Forelimb muscle (tissue), 1 donor: ENCODE results near the gene PRICKLE1. TPM values are rescaled to one million over a fixed set of nuclear protein-coding genes. Genes with fewer than 3 reads are reported as not detected.
"Not testable (repeated sequence)": the region's sequence is repeated elsewhere in the genome, so short reads cannot be mapped to it uniquely, and the experiment has no call there.

Experiments used
- DNase-seq: peaks from one replicate; pipeline ENCODE4 v3.0.0-alpha.2; 2013; ENCODE audit warnings: low read depth
- polyA plus RNA-seq: library from polyadenylated mRNA; unstranded; fragments of 120-200 nt; gene quantifications from one replicate; pipeline ENCODE4 v1.2.1, GENCODE V29; 2013; ENCODE audit not compliant: insufficient read length

The PRICKLE1 gene
- polyA plus RNA-seq, 1 donor, result 19.0 TPM

DNA sequence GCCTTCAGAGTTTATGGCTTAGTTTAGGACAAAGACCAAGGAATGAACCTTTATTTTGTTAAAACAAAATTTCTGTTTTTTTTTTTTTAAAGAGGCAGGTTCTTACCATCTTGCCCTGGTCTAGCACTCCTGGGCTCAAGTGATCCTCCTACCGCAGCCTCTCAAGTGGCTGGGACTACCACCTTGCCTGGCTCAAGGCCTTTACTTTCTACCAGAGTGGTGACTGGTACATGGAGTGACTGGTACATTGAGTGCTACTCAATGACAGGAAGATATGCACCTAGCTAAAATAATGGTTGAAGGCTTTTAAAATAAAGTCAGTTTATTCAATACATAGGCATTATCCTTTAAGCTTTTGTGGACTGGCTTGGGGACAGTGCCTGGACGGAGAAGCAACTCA is 32.6 kb downstream of the PRICKLE1 start:
- no peak for DNase-seq

GRCh38 chr12:42552822-42553221 is 36.7 kb downstream of the PRICKLE1 start:
- DNase-seq, result no peak

DNA sequence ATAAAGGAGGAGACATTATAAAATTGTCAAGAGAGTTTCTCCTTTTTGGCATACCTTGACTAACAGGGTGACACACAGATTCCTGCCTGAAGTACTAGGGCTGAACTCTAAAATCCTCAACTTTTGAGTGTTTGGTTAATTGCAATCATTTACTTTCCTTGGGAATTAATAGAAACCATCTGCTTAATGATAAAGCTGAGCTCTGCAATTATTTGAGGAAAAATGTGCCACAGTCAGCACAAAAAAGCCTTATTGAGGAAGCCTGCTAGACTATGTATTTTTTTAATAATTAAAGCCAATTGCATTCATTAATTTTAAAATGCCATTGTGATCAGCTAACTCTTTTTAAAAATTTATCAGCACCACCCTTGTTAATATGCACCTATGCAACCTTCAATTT is 38.7 kb downstream of the PRICKLE1 start:
- DNase-seq, result no peak

GRCh38 chr12:42546709-42547108 is 42.8 kb downstream of the PRICKLE1 start:
- no peak for DNase-seq

GRCh38 chr12:42541965-42542364 is 47.6 kb downstream of the PRICKLE1 start:
- no peak for DNase-seq

GRCh38 chr12:42541308-42541707 is 48.2 kb downstream of the PRICKLE1 start:
- DNase-seq, result not testable (repeated sequence)

DNA sequence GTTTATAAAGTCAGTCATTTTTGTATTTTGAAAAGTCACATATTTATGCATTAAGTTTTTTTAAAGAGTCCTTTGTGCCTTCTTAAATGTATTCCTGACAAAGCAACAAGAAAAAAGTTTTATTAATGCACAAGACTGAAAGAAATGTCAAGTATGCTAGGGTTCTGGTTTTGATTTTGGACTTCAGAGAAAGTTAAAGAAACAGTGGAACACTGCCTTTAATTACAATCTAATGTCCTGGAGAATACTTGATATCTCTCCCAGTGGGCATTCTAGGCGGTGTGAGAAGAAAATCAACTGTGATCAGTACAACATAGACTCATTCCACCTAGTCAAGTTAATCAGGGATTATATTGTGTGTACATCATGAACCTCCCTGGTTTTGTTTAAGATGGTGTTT is 49.9 kb downstream of the PRICKLE1 start:
- no peak for DNase-seq

DNA sequence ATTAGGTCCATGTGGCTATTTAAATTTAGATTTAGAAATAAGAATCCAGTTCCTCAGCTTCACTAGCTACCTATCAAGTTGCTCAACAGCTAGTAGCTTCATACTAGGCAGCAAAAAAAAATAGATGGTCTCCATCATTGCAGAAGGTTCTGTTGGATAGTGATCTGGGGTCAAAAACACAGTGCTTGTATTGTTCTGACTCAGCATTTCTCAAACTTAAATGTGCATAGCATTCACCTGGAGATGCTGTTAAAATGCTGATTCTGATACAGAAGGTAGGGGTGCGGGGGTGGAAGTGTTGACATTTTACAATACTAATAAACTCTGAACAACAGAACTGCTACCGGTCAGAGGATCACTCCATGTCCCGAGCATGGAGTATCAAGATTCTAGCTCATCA is 51.3 kb downstream of the PRICKLE1 start:
- DNase-seq, result no peak

GRCh38 chr12:42534184-42534838 is 55.2 kb downstream of the PRICKLE1 start:
- no peak for DNase-seq

DNA sequence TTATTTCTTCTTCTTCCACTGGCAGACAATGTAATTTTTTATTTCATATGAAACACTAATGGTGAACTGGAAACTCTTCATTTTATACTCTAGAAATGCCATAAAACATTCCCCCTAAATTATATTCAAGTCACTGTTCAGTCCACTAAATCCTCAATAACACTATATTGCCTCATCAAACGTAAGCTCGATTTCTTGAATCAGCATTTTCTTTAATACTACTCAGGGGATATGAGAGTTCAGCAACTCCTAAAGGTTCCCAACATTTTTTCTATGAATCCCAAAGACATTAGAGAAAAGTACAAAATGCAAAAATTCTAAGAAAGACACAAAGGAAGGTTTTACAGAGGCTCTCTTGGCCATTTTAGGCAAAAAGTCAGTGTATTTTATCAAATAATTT is 59.3 kb downstream of the PRICKLE1 start:
- DNase-seq, result no peak

- DNase-seq, result no peak
Observed at GRCh38 chr12:42525444-42525843, 64.1 kb downstream of the PRICKLE1 start.

- no peak for DNase-seq
Observed at GRCh38 chr12:42524716-42525115, 64.8 kb downstream of the PRICKLE1 start.

DNA sequence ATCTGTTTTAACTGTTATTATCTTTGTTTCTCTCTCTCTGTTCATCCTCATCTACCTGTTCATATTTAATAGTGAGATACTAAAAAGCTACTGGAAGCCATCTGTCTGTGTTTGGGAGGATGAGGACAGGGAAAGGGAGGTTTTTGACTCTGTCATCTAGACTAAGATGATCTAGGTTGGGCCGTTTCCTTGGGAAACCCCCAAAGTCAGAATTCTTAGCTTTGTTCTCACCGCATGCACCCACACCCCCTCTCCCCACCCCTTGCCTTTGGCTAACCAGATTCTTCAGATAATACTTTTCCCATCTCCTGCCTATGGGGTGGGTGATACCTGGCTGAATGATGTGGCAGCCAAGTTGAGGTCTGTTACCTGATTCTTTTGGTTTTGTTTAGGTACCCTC is 73.0 kb downstream of the PRICKLE1 start:
- no peak for DNase-seq

- no peak for DNase-seq
Observed at GRCh38 chr12:42511656-42512055, 77.9 kb downstream of the PRICKLE1 start.

- no peak for DNase-seq
Observed at GRCh38 chr12:42510823-42511222, 78.7 kb downstream of the PRICKLE1 start.

GRCh38 chr12:42508913-42509460 is 80.6 kb downstream of the PRICKLE1 start:
- peak; percentile 80 for DNase-seq

DNA sequence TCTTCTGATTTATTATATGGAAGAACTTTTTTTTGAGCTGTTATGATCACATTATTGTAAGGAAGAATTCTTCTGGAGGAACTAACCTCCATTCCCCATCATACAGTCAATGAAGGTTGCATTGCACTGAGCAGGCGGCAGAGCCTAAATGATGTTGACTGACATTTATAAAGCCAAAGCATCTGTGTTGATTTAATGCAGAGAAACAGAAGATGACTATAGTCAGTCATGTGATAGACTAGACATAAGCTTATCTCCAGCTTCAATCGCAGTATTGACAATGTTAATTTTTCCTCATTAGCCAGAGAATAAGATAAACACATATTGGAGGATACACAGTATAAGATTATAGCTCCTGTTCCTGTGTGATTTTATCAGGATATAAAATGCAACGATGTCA is 82.0 kb downstream of the PRICKLE1 start:
- DNase-seq, result no peak

- DNase-seq, result no peak
Observed at GRCh38 chr12:42507081-42507480, 82.5 kb downstream of the PRICKLE1 start.

- DNase-seq, result no peak
Observed at GRCh38 chr12:42504049-42504448, 85.5 kb downstream of the PRICKLE1 start.

DNA sequence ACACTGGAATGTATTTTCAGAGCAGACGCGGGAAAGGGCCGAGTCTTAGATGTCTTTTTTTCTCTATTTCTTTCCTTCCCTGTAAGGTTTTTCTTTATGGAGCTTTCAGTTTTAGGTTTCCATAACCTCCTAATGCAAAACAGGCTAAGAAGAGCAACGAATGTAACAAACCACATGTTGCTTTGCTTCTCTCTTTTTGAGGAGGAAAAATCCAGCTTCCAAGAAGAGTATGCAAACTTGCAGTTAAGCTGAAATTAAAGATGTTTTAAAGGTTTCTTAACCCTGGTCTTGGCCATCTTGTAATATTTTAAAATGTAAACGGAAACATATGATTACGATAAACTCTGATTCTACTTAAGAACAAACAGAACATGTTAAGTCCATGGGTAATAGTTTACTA is 86.9 kb downstream of the PRICKLE1 start:
- DNase-seq, result no peak

DNA sequence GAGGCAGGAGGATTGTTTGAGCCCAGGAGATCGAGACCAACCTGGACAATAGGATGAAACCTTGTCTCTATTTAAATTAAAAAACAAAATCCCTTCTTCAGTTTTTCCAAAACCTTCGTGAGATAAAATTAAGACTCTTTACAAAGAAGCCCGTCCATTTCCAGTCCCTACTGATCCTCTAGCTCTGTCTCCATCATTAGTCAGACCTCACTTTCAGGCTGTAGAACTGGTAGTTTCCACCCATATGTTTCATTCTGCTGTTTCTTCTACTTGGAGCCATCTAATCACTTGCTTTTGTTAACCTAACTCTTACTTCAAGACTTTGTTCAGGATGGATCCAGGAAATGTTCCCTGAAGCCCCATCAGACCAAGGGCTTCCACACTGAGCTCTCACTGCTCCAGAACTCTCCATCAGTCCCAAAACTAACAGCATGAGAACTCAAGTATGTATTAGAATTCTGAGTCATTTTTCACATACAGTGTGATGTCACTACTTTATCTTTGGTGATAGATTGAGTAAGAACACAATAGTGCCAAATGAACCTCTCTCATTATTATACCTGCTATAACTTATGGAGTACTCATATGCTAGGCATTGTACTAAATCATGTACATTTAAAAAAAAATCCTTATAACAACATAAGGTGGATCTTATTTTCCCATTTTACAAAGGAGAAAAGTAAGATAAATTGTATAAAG is 90.8 kb downstream of the PRICKLE1 start:
- no peak for DNase-seq

- no peak for DNase-seq
Observed at GRCh38 chr12:42496886-42497285, 92.7 kb downstream of the PRICKLE1 start.

DNA sequence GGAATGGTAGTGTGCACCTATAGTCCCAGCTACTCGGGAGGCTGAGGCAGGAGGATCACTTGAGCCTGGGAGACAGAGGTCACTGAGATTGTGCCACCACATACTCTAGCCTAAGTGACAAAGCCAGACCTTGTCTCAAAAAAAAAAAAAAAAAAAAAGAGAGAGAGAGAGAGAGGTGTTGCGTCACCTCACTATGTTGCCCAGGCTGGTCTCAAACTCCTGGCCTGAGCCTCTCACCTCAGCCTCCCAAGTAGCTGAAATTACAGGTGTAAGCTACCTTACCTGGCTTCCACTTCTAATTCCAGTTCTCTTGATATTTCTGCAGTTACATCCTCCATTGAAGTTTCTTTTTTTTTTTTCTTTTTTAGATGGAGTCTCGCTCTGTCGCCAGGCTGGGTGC is 94.3 kb downstream of the PRICKLE1 start:
- no peak for DNase-seq
